Measurements from ENCODE around the gene PRKCB.

Gene PRKCB

DNA sequence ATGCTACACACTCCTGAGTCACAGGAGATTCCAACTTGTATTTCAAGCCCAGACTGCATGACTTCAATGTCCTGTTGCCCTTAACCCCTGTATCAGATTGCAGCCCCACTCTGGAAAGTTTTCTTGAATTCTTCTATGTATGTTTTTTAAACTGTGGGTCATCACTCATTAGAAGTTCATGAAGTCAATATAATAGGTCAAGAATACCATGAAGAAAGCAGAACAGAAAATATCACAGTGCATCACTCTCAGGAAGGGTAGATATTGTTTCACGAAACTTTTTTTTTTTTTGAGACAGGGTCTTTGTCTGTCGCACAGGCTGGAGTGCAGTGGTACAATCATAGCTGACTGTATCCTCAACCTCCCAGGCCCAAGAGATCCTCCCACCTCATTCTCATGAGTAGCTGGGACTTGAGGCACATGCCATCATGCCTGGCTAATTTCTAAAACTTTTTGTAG is 20.5 kb downstream of the PRKCB start:
- Histone ChIP-seq H3K27ac (no peak overlapping the region), H3K4me3 (no peak overlapping the region)
- TF ChIP-seq, protein P1, sequence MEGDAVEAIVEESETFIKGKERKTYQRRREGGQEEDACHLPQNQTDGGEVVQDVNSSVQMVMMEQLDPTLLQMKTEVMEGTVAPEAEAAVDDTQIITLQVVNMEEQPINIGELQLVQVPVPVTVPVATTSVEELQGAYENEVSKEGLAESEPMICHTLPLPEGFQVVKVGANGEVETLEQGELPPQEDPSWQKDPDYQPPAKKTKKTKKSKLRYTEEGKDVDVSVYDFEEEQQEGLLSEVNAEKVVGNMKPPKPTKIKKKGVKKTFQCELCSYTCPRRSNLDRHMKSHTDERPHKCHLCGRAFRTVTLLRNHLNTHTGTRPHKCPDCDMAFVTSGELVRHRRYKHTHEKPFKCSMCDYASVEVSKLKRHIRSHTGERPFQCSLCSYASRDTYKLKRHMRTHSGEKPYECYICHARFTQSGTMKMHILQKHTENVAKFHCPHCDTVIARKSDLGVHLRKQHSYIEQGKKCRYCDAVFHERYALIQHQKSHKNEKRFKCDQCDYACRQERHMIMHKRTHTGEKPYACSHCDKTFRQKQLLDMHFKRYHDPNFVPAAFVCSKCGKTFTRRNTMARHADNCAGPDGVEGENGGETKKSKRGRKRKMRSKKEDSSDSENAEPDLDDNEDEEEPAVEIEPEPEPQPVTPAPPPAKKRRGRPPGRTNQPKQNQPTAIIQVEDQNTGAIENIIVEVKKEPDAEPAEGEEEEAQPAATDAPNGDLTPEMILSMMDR (IDR thresholded peaks at IDR 0.05), result no peak
- no peak for DNase-seq (ENCODE audit: low spot score)

DNA sequence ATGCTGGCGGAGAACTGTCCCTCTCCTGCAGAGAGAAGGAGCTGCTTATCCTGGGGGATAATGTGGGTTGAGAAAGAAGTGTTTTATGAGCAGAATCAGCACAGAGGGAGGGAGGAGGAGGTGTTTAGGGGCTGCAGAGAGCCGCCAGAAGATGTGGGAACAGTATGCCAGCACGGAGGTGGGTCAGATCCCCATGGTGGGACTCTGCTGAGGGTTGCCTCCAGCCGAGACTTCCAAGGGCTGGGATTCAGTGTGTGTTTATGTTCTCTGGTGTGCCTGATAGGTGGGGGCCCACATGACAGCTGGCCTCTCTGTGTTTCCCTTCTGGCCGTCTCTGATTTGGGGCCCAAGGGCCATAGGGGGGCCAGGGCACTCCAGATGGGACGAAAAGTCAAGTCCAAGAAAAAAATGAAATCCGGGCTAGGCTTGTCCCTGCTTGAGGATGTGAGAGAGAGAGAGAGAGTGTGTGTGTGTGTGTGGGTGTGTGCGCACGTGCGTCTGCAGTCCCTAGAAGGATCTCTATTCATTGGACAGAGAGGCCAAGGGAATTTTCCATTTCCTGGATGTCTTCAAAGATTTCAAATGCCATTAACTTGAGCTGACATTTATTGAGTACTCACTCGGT is 21.6 kb downstream of the PRKCB start:
- TF ChIP-seq, protein P1 (IDR thresholded peaks at IDR 0.05), result no peak
- no peak for DNase-seq (ENCODE audit: low spot score)
- peak overlapping the region in 1 of 2 donors; percentile 40 for H3K27ac ChIP-seq
- no peak overlapping the region for H3K4me3 ChIP-seq

DNA sequence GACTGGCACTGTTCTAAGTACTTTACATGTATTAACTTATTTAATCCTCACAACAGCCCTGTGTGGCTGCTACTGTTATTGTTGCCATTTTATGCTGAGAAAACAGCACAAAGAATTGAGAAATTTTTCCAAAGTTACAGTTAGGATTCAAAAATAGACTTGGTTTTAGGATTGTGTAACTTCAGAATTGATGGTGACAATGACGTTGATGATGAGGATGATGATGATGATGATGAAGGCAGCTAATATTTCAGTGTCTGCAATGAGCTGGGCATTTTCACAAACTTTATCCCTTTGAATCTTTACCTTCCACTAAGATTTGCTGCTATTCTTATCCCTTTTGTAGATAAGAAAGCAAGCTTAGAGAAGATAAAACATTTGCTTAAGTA is 22.1 kb downstream of the PRKCB start:
- Histone ChIP-seq H3K4me3 (no peak overlapping the region), H3K27ac (no peak overlapping the region)
- no peak for DNase-seq (ENCODE audit: low spot score)
- TF ChIP-seq, protein P1 (IDR thresholded peaks at IDR 0.05), result no peak

DNA sequence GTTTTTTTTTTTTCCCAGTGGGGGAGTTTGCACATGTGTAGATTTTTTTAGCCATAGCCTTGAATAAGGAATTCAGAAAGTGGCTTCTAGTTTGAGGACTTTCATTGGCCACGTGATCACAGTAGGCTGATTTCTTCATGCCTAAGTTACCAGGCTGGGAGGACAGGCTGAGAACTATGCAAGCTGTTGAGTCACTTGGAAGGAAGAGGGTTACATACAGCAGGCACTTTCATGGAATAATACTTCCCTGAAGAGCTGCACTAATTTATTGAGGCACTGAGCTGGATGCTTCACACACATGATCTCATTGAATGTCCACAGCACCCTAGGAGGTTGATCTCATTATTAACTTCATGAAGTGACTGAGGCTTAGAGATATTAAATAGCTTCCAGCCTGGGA is 22.8 kb downstream of the PRKCB start:
- H3K27ac ChIP-seq, result no peak overlapping the region
- TF ChIP-seq, protein P1 (IDR thresholded peaks at IDR 0.05), result no peak
- DNase-seq (ENCODE audit: low spot score), result no peak
- H3K4me3 ChIP-seq, result no peak overlapping the region

DNA sequence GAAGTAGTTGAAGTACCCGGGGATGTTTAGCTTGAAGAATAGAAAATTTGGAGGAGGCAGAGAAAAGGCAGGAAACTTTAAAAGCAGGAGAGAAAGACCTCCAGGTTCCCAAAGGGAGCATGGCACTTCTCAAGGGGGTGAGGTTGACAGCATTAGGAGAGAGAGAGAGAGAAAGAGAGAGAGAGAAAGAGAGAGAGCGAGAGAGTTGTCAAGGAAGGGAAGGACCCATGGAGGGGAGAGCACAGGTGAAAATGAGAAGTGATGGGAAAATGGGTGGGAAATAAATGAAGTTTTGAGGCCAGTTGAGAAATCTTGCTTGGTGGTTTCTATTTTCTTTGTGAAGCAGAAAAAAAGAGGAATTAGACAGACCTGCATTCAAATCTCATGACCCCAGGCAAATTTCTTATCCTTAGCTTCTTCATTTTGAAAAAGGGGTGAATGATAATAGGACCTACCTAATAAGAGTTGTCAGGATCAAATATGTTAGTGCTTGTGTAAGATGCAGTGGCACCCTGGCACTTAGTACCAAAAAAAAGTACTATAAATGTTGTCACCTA is 24.0 kb downstream of the PRKCB start:
- Histone ChIP-seq H3K27ac (no peak overlapping the region), H3K4me3 (no peak overlapping the region)
- no peak for DNase-seq (ENCODE audit: low spot score)
- TF ChIP-seq, protein P1 (IDR thresholded peaks at IDR 0.05), result no peak

DNA sequence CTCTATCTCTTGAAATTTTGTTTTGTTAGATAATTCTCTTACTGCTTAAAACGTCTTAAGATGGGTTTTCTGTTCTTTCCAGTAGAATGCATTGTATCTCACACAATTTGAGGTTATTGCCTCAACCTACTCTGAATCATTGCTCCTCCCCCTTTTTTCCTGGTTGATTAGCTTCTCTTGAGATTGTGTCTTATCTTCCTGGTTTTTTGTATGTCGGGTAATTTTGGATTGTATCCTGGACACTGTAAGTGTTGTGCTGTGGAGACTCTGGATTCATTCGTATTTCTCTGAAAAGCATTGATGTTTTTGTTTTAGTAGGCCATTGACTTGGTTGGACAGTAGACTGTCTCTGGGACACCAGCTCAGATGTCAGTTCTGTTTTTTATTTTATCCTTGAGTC is 26.1 kb downstream of the PRKCB start:
- TF ChIP-seq, protein P1 (IDR thresholded peaks at IDR 0.05), result no peak
- no peak for DNase-seq (ENCODE audit: low spot score)
- H3K27ac ChIP-seq, result no peak overlapping the region

DNA sequence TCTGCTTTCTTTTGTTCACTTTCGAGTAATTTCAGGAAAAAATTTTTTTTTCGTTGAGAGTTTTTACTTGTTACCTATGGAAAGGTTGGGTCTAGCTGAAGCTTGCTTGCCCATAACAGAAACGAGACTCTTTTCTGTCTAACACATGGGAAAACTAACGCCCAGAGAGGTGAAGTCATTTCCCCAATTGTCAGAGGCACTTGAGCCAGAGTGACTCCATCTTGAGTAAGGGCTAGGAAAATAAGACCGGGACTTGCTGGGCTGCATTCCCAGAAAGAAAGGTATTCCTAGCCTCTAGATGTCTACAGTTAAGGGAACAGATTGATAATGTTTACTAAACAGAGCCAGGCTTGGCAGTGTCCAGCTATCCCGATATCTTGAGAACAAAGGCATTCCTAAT is 26.8 kb downstream of the PRKCB start:
- no peak overlapping the region for H3K27ac ChIP-seq
- TF ChIP-seq, protein P1 (IDR thresholded peaks at IDR 0.05), result no peak
- no peak overlapping the region for H3K4me3 ChIP-seq
- DNase-seq (ENCODE audit: low spot score), result no peak

More for the DNA sequence above, 26.1 kb downstream of the PRKCB start:
- H3K4me3 ChIP-seq, result no peak overlapping the region
